Activated naive CD8-positive, alpha-beta T cell treated with anti-CD3 and anti-CD28 coated beads, Interleukin-2, amount 50 U/mL, for 24 hours (primary cell): ENCODE results near the gene NKX2-3.

Source experiments
- ATAC-seq: fragments of 150-1000 bp; cut with Tn5 transposase; one replicate; pipeline ENCODE4 v1.10.0; 2021
- DNase-seq: peaks from one replicate; pipeline ENCODE4 v3.0.0; 2021
- H3K27ac Mint-ChIP-seq: one replicate; pipeline ENCODE4 v1.8.0; 2021; ENCODE audit warnings: mild to moderate bottlenecking, mixed read lengths
- H3K27me3 Mint-ChIP-seq: one replicate; pipeline ENCODE4 v1.8.0; 2021; ENCODE audit warnings: mixed read lengths
- H3K36me3 Mint-ChIP-seq: one replicate; pipeline ENCODE4 v1.8.0; 2021; ENCODE audit warnings: low read depth, mixed read lengths
- H3K4me1 Mint-ChIP-seq: one replicate; pipeline ENCODE4 v1.8.0; 2021; ENCODE audit warnings: mixed read lengths
- H3K4me3 Mint-ChIP-seq: one replicate; pipeline ENCODE4 v1.8.0; 2021; ENCODE audit warnings: mild to moderate bottlenecking, moderate library complexity, mixed read lengths
- H3K9me3 Mint-ChIP-seq: one replicate; pipeline ENCODE4 v1.8.0; 2021; ENCODE audit warnings: mixed read lengths

Gene NKX2-3

GRCh38 chr10:99569961-99570360 lies 37.2 kb downstream of the NKX2-3 start:
- Mint-ChIP-seq H3K36me3 (no peaks in the 10 kb centered on the region), H3K9me3 (no peaks in the 10 kb centered on the region), H3K4me1 (no peaks in the 10 kb centered on the region), H3K4me3 (no peak overlapping the region), H3K27ac (no peak overlapping the region), H3K27me3 (peaks cover 17% of the 10 kb centered on the region)
- DNase-seq (no peak), ATAC-seq (no peak)

GRCh38 chr10:99571816-99572215 lies 39.1 kb downstream of the NKX2-3 start:
- Mint-ChIP-seq H3K27me3 (peaks cover 14% of the 10 kb centered on the region), H3K36me3 (no peaks in the 10 kb centered on the region), H3K9me3 (no peaks in the 10 kb centered on the region), H3K4me1 (no peaks in the 10 kb centered on the region), H3K4me3 (no peak overlapping the region), H3K27ac (no peak overlapping the region)
- ATAC-seq = no peak
- no peak for DNase-seq

- DNase-seq (no peak), ATAC-seq (no peak)
- Mint-ChIP-seq H3K27ac (no peak overlapping the region), H3K9me3 (no peaks in the 10 kb centered on the region), H3K27me3 (peaks cover 10% of the 10 kb centered on the region), H3K4me1 (no peaks in the 10 kb centered on the region), H3K4me3 (no peak overlapping the region), H3K36me3 (no peaks in the 10 kb centered on the region)
Measured at GRCh38 chr10:99573790-99574189, 41.0 kb downstream of the NKX2-3 start.

- H3K4me3 Mint-ChIP-seq = no peak overlapping the region
- ATAC-seq (no peak), DNase-seq (no peak)
- H3K9me3 Mint-ChIP-seq = no peaks in the 10 kb centered on the region
- no peaks in the 10 kb centered on the region for H3K4me1 Mint-ChIP-seq
- no peaks in the 10 kb centered on the region for H3K27me3 Mint-ChIP-seq
- no peak overlapping the region for H3K27ac Mint-ChIP-seq
- no peaks in the 10 kb centered on the region for H3K36me3 Mint-ChIP-seq
Measured at GRCh38 chr10:99579971-99580370, 47.2 kb downstream of the NKX2-3 start.

GRCh38 chr10:99582255-99582770 lies 49.6 kb downstream of the NKX2-3 start:
- Mint-ChIP-seq H3K4me3 (no peak overlapping the region), H3K4me1 (no peaks in the 10 kb centered on the region), H3K27ac (no peak overlapping the region)

GRCh38 chr10:99583687-99584086 lies 50.9 kb downstream of the NKX2-3 start:
- no peak overlapping the region for H3K27ac Mint-ChIP-seq
- no peak overlapping the region for H3K4me3 Mint-ChIP-seq
- H3K4me1 Mint-ChIP-seq = no peaks in the 10 kb centered on the region
- no peak for DNase-seq
- H3K36me3 Mint-ChIP-seq = no peaks in the 10 kb centered on the region
- no peak for ATAC-seq
- no peaks in the 10 kb centered on the region for H3K9me3 Mint-ChIP-seq
- H3K27me3 Mint-ChIP-seq = no peaks in the 10 kb centered on the region

More at GRCh38 chr10:99582255-99582770, 49.6 kb downstream of the NKX2-3 start:
- Mint-ChIP-seq H3K27me3 (no peaks in the 10 kb centered on the region), H3K9me3 (no peaks in the 10 kb centered on the region), H3K36me3 (no peaks in the 10 kb centered on the region)
- DNase-seq (no peak), ATAC-seq (no peak)
